ENCODE measurements around the gene PTGES3L. TPM values are rescaled to one million over a fixed set of nuclear protein-coding genes. Genes with fewer than 3 reads are reported as not detected.

PTGES3L gene
- total and polyA plus RNA-seq, 2 of the 13 experiments (the other 11 are each of a cell fraction or from before 2014, with no cell fraction given), result 1.2 to 2.9 TPM

DNA sequence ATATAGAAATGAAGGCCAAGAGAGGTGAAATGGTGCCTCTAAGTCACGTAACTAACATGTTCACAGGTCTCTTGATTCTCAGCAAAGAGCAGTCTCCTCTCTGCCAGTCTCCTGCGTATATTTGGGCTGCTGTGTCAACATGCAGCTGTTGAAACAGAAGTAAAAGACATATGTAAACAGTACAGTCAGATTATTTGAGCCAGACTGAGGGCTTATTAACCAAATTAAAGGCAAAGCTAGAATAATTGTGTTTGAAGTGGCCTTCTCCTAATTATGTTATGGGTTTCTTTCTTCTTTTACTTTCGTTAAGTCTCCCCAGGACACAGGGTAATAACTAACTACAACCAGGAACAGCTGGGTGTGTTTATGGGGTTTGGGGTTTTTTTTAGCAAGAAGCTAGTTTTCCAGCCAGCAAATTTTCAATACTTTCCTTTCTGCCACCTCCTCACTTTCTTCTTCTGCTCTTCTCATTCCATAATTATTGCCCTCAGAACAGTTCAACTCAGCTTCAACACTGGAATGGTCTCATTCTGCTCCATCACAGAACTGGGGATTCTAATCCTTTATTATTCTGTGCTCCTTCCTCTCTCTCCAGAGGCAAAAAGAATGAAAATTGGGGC, 60.9 kb downstream of the PTGES3L start (continued):
- TF ChIP-seq, protein P1, sequence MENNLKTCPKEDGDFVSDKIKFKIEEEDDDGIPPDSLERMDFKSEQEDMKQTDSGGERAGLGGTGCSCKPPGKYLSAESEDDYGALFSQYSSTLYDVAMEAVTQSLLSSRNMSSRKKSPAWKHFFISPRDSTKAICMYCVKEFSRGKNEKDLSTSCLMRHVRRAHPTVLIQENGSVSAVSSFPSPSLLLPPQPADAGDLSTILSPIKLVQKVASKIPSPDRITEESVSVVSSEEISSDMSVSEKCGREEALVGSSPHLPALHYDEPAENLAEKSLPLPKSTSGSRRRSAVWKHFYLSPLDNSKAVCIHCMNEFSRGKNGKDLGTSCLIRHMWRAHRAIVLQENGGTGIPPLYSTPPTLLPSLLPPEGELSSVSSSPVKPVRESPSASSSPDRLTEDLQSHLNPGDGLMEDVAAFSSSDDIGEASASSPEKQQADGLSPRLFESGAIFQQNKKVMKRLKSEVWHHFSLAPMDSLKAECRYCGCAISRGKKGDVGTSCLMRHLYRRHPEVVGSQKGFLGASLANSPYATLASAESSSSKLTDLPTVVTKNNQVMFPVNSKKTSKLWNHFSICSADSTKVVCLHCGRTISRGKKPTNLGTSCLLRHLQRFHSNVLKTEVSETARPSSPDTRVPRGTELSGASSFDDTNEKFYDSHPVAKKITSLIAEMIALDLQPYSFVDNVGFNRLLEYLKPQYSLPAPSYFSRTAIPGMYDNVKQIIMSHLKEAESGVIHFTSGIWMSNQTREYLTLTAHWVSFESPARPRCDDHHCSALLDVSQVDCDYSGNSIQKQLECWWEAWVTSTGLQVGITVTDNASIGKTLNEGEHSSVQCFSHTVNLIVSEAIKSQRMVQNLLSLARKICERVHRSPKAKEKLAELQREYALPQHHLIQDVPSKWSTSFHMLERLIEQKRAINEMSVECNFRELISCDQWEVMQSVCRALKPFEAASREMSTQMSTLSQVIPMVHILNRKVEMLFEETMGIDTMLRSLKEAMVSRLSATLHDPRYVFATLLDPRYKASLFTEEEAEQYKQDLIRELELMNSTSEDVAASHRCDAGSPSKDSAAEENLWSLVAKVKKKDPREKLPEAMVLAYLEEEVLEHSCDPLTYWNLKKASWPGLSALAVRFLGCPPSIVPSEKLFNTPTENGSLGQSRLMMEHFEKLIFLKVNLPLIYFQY (CRISPR knock-in tag; IDR thresholded peaks at IDR 0.05; ENCODE audit: borderline replicate concordance), result peak; percentile 69; the same call in 1 of the 2 replicates
- TF ChIP-seq RBFOX2 (IDR thresholded peaks at IDR 0.05; ENCODE audit: low read depth, low read length), result no peak
- no peak for TF ChIP-seq ZNF569 (CRISPR knock-in tag; IDR thresholded peaks at IDR 0.05; ENCODE audit: borderline replicate concordance)
- peak; percentile 66 for TF ChIP-seq HNF4A (CRISPR knock-in tag; IDR thresholded peaks at IDR 0.05)
- peak; percentile 74; the same call in 1 of the 2 replicates for TF ChIP-seq IRF2 (CRISPR knock-in tag; IDR thresholded peaks at IDR 0.05)
- TF ChIP-seq DPF2 (CRISPR knock-in tag; IDR thresholded peaks at IDR 0.05; ENCODE audit: borderline replicate concordance, low read depth), result peak; percentile 85; the same call in 1 of the 2 replicates
- TF ChIP-seq, protein P2, sequence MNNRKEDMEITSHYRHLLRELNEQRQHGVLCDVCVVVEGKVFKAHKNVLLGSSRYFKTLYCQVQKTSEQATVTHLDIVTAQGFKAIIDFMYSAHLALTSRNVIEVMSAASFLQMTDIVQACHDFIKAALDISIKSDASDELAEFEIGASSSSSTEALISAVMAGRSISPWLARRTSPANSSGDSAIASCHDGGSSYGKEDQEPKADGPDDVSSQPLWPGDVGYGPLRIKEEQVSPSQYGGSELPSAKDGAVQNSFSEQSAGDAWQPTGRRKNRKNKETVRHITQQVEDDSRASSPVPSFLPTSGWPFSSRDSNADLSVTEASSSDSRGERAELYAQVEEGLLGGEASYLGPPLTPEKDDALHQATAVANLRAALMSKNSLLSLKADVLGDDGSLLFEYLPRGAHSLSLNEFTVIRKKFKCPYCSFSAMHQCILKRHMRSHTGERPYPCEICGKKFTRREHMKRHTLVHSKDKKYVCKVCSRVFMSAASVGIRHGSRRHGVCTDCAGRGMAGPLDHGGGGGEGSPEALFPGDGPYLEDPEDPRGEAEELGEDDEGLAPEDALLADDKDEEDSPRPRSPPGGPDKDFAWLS (CRISPR knock-in tag; IDR thresholded peaks at IDR 0.05; ENCODE audit: borderline replicate concordance), result no peak
- TF ChIP-seq, protein P3, sequence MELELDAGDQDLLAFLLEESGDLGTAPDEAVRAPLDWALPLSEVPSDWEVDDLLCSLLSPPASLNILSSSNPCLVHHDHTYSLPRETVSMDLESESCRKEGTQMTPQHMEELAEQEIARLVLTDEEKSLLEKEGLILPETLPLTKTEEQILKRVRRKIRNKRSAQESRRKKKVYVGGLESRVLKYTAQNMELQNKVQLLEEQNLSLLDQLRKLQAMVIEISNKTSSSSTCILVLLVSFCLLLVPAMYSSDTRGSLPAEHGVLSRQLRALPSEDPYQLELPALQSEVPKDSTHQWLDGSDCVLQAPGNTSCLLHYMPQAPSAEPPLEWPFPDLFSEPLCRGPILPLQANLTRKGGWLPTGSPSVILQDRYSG (CRISPR knock-in tag; IDR thresholded peaks at IDR 0.05), result no peak
- TF ChIP-seq SOX5 (CRISPR knock-in tag; IDR thresholded peaks at IDR 0.05; ENCODE audit: borderline replicate concordance), result peak; percentile 66; the same call in 1 of the 2 replicates
- TF ChIP-seq, protein P4, sequence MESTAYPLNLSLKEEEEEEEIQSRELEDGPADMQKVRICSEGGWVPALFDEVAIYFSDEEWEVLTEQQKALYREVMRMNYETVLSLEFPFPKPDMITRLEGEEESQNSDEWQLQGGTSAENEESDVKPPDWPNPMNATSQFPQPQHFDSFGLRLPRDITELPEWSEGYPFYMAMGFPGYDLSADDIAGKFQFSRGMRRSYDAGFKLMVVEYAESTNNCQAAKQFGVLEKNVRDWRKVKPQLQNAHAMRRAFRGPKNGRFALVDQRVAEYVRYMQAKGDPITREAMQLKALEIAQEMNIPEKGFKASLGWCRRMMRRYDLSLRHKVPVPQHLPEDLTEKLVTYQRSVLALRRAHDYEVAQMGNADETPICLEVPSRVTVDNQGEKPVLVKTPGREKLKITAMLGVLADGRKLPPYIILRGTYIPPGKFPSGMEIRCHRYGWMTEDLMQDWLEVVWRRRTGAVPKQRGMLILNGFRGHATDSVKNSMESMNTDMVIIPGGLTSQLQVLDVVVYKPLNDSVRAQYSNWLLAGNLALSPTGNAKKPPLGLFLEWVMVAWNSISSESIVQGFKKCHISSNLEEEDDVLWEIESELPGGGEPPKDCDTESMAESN (CRISPR knock-in tag; conservative IDR thresholded peaks at IDR 0.05), result 0 out of 2 replicates have a peak, but pooled peaks have one; percentile 19
- peak; percentile 62; the same call in 1 of the 2 replicates for TF ChIP-seq ZNF124 (CRISPR knock-in tag; IDR thresholded peaks at IDR 0.05)
- TF ChIP-seq HMG20A (CRISPR knock-in tag; IDR thresholded peaks at IDR 0.05; ENCODE audit: borderline replicate concordance), result peak; percentile 61; the same call in 1 of the 2 replicates
- 0 out of 2 replicates have a peak, but pooled peaks have one; percentile 11 for TF ChIP-seq ZNF510 (CRISPR knock-in tag; IDR thresholded peaks at IDR 0.05; ENCODE audit: low read depth)
- no peak for TF ChIP-seq SUZ12 (IDR thresholded peaks at IDR 0.05; ENCODE audit: low read depth, low read length)
- TF ChIP-seq ZSCAN31 (CRISPR knock-in tag; IDR thresholded peaks at IDR 0.05; ENCODE audit: low read depth), result no peak
- TF ChIP-seq ZSCAN29 (CRISPR knock-in tag; conservative IDR thresholded peaks at IDR 0.05), result no peak
- TF ChIP-seq ISL2 (CRISPR knock-in tag; IDR thresholded peaks at IDR 0.05), result peak; percentile 46; the same call in 1 of the 2 replicates
- no peak for TF ChIP-seq GTF2F1 (IDR thresholded peaks at IDR 0.05; ENCODE audit: low read length)
- TF ChIP-seq ZNF292 (CRISPR knock-in tag; IDR thresholded peaks at IDR 0.05; ENCODE audit: borderline replicate concordance, low read depth), result peak; percentile 90; the same call in 1 of the 2 replicates
- TF ChIP-seq, protein P5, sequence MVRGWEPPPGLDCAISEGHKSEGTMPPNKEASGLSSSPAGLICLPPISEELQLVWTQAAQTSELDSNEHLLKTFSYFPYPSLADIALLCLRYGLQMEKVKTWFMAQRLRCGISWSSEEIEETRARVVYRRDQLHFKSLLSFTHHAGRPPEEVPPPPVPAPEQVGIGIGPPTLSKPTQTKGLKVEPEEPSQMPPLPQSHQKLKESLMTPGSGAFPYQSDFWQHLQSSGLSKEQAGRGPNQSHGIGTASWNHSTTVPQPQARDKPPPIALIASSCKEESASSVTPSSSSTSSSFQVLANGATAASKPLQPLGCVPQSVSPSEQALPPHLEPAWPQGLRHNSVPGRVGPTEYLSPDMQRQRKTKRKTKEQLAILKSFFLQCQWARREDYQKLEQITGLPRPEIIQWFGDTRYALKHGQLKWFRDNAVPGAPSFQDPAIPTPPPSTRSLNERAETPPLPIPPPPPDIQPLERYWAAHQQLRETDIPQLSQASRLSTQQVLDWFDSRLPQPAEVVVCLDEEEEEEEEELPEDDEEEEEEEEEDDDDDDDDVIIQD (CRISPR knock-in tag; IDR thresholded peaks at IDR 0.05; ENCODE audit: low read depth), result 0 out of 2 replicates have a peak, but pooled peaks have one; percentile 24

Measured in HepG2 (cell line).